HepG2 (cell line): ENCODE data around the gene LAMB4. TPM values are rescaled to one million over a fixed set of nuclear protein-coding genes. Genes with fewer than 3 reads are reported as not detected.

Source experiments
- CEBPB ChIP-seq: IDR thresholded peaks from 2 replicates; pipeline ENCODE4 v1.6.1; 2011; ENCODE audit warnings: low read depth, low read length, improper control_type of control experiment, borderline replicate concordance
- GTF3A ChIP-seq: sonication (generic); formaldehyde crosslinking; conservative IDR thresholded peaks from 2 replicates; pipeline ENCODE4 v1.4.0; 2020; ENCODE audit warnings: mild to moderate bottlenecking, missing genetic modification reagents
- KLF13 ChIP-seq: sonication (generic); formaldehyde crosslinking; IDR thresholded peaks from 2 replicates; pipeline ENCODE4 v1.4.0; 2020; ENCODE audit warnings: mild to moderate bottlenecking, missing genetic modification reagents
- KMT2A ChIP-seq: sonication (generic); formaldehyde crosslinking; IDR thresholded peaks from 2 replicates; pipeline ENCODE4 v1.4.0; 2020; ENCODE audit warnings: missing genetic modification reagents
- MIXL1 ChIP-seq: IDR thresholded peaks from 2 replicates; pipeline ENCODE4 v1.6.1; 2016
- NCOA2 ChIP-seq: sonication (generic); formaldehyde crosslinking; IDR thresholded peaks from 2 replicates; pipeline ENCODE4 v1.8.0; 2022; ENCODE audit warnings: inconsistent platforms
- RAD21 ChIP-seq: fragments of 450-650 bp; formaldehyde crosslinking; IDR thresholded peaks from 2 replicates; pipeline ENCODE4 v1.5.0; 2020; ENCODE audit warnings: mild to moderate bottlenecking
- RBFOX2 ChIP-seq: fragments of 200-400 bp; formaldehyde crosslinking; IDR thresholded peaks from 2 replicates; pipeline ENCODE4 v1.6.1; 2017; ENCODE audit warnings: low read depth, mild to moderate bottlenecking, low read length
- RERE ChIP-seq: IDR thresholded peaks from 2 replicates; pipeline ENCODE4 v1.6.1; 2016; ENCODE audit warnings: low read depth, missing genetic modification reagents, missing compliant biosample characterization
- RFX3 ChIP-seq: IDR thresholded peaks from 2 replicates; pipeline ENCODE4 v1.6.1; 2016; ENCODE audit warnings: missing biosample characterization, missing genetic modification reagents
- SIX4 ChIP-seq: sonication (generic); formaldehyde crosslinking; IDR thresholded peaks from 2 replicates; pipeline ENCODE4 v1.4.0; 2020; ENCODE audit warnings: missing genetic modification reagents
- TFE3 ChIP-seq: IDR thresholded peaks from 2 replicates; pipeline ENCODE4 v1.6.1; 2016
- TGIF2 ChIP-seq: IDR thresholded peaks from 2 replicates; pipeline ENCODE4 v1.6.1; 2016; ENCODE audit warnings: control low read depth, missing compliant biosample characterization
- TRIM24 ChIP-seq: sonication (generic); formaldehyde crosslinking; IDR thresholded peaks from 2 replicates; pipeline ENCODE4 v1.8.0; 2022; ENCODE audit warnings: mild to moderate bottlenecking, missing genetic modification reagents
- XBP1 ChIP-seq: sonication (generic); formaldehyde crosslinking; IDR thresholded peaks from 2 replicates; pipeline ENCODE4 v1.5.0; 2020; ENCODE audit warnings: missing genetic modification reagents
- ZKSCAN1 ChIP-seq: fragments of 150-350 bp; IDR thresholded peaks from 2 replicates; pipeline ENCODE4 v1.6.1; 2014; ENCODE audit warnings: low read length
- ZNF329 ChIP-seq: sonication (generic); formaldehyde crosslinking; IDR thresholded peaks from 2 replicates; pipeline ENCODE4 v1.9.0; 2021; ENCODE audit warnings: low read depth, mild to moderate bottlenecking, missing genetic modification reagents
- ZNF354B ChIP-seq: sonication (generic); formaldehyde crosslinking; IDR thresholded peaks from 2 replicates; pipeline ENCODE4 v1.8.0; 2022; ENCODE audit warnings: mild to moderate bottlenecking, missing genetic modification reagents
- ZNF556 ChIP-seq: sonication (generic); formaldehyde crosslinking; IDR thresholded peaks from 2 replicates; pipeline ENCODE4 v1.4.0; 2020; ENCODE audit warnings: mild to moderate bottlenecking, missing genetic modification reagents, borderline replicate concordance
- ZNF567 ChIP-seq: sonication (generic); formaldehyde crosslinking; IDR thresholded peaks from 2 replicates; pipeline ENCODE4 v1.8.1; 2023; ENCODE audit warnings: mild to moderate bottlenecking, missing genetic modification reagents, borderline replicate concordance
- ZNF619 ChIP-seq: sonication (generic); formaldehyde crosslinking; IDR thresholded peaks from 2 replicates; pipeline ENCODE4 v1.4.0; 2020; ENCODE audit warnings: mild to moderate bottlenecking, missing genetic modification reagents
- polyA plus RNA-seq, 8 experiments: library from polyadenylated mRNA; depleted of rRNA in 3 of 8; stranded (reverse) in 7 of 8; unstranded in 1 of 8; fragments of >200 nt; fragmentation: Illumina TruSeq in 4 of 8; extraction: Trizol in 4 of 8; gene quantifications; 2 replicates each; pipeline versions ENCODE4 v1.2.1 to v1.2.3, GENCODE V29; 2011 to 2016; ENCODE audit warnings: low read depth in 4 of 8, missing spikeins in 1 of 8, mixed read lengths in 1 of 8; ENCODE audit not compliant: insufficient read depth in 1 of 8
- total RNA-seq, 5 experiments: library from RNA; depleted of rRNA; stranded (reverse); fragments of >200 nt; fragmentation: Illumina TruSeq; extraction: Trizol; gene quantifications; 2 replicates each; pipeline ENCODE4 v1.2.3, GENCODE V29; 2016; ENCODE audit warnings: low read depth in 1 of 5

LAMB4 gene
- total and polyA plus RNA-seq, 2 of the 13 experiments (the other 11 are each of a cell fraction or from before 2014, with no cell fraction given): 0.05 TPM; not detected in 1

DNA sequence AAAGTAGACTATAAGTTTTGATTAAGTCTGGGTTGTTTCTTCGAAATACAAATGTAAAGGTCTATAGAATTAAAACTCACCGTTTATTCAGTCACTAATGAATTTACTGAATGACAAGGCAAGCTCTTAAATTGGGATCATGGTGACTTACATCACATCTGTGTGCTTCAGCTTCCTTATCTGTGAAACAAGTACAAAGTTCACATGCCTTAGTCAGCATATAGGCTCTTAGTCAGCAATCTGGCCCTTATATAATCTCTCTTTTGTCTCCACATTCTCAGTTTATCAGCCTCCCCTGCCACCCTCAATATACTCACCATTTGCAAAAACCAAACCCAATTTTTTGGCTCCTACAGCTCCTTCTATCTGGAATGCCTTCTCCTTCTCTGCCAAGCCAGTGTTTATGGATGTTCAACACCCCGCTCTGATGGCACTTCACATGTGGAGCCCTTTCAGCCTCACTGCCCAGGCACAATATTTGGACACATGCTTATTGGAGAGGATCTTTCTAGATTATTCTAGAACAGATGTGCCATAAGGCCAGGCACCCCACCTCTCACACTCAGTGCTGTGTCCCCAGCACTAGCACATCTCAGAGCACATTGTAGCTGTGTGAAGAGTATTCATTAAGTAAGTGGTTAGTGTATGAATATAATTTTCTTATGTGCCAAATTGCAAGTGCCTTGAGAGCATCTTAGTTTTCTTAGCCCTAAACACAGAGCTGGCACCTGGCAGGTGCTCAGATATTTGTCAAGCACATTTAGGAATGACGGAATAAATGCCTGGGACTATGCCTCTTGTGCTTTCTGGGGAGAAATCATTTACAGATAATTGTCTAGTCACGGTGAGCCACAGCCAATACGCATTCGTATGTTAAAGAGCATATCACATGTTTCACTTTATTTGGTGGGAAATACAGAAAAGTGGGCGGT is 117.4 kb downstream of the LAMB4 start (continued):
- TF ChIP-seq KLF13 (CRISPR knock-in tag) (no peak), ZNF556 (peak; percentile 74; the same call in 1 of the 2 replicates), SIX4 (CRISPR knock-in tag) (peak; percentile 35; the same call in 1 of the 2 replicates), ZNF567 (CRISPR knock-in tag) (no peak), RERE (CRISPR knock-in tag) (peak; percentile 54; the same call in 1 of the 2 replicates), ZNF354B (CRISPR knock-in tag) (no peak), TFE3 (CRISPR knock-in tag) (peak; percentile 63; the same call in 1 of the 2 replicates), RBFOX2 (no peak; the same call in 1 of the 2 replicates), TGIF2 (CRISPR knock-in tag) (no peak), ZNF329 (no peak), CEBPB (peak; percentile 62; the same call in 1 of the 2 replicates), GTF3A (no peak), NCOA2 (CRISPR knock-in tag) (peak; percentile 88), MIXL1 (peak; percentile 89; the same call in 1 of the 2 replicates), ZKSCAN1 (no peak), ZNF619 (CRISPR knock-in tag) (no peak), XBP1 (CRISPR knock-in tag) (no peak), KMT2A (CRISPR knock-in tag) (no peak), RAD21 (CRISPR knock-in tag) (no peak), RFX3 (CRISPR knock-in tag) (no peak), TRIM24 (CRISPR knock-in tag) (no peak)
